Embryonic facial prominence (tissue), 1 donor: ENCODE data around the gene KIF3B.
"Not testable (repeated sequence)": the region's sequence is repeated elsewhere in the genome, so short reads cannot be mapped to it uniquely, and the experiment has no call there.

Source experiments
- DNase-seq: peaks from one replicate; pipeline ENCODE4 v3.0.0-alpha.2; 2016; ENCODE audit errors: extremely low spot score

Gene KIF3B

GRCh38 chr20:32330555-32330897 is 53.1 kb downstream of the KIF3B start:
- DNase-seq = no peak

GRCh38 chr20:32332614-32333013 is 55.2 kb downstream of the KIF3B start:
- DNase-seq = no peak

- no peak for DNase-seq
Observed at GRCh38 chr20:32333181-32333987, 55.9 kb downstream of the KIF3B start.

GRCh38 chr20:32333988-32334885 is 56.8 kb downstream of the KIF3B start:
- no peak for DNase-seq

- DNase-seq = no peak
Observed at GRCh38 chr20:32336918-32337347, 59.5 kb downstream of the KIF3B start.

GRCh38 chr20:32337937-32338661 is 60.6 kb downstream of the KIF3B start:
- DNase-seq = no peak

GRCh38 chr20:32338665-32339064 is 61.2 kb downstream of the KIF3B start:
- DNase-seq = no peak

GRCh38 chr20:32339116-32339515 is 61.7 kb downstream of the KIF3B start:
- DNase-seq = no peak

GRCh38 chr20:32341053-32341452 is 63.6 kb downstream of the KIF3B start:
- not testable (repeated sequence) for DNase-seq

- DNase-seq = no peak
Observed at GRCh38 chr20:32343439-32343838, 66.0 kb downstream of the KIF3B start.

GRCh38 chr20:32344835-32345506 is 67.5 kb downstream of the KIF3B start:
- DNase-seq = no peak

- DNase-seq = no peak
Observed at GRCh38 chr20:32348207-32348606, 70.8 kb downstream of the KIF3B start.

- no peak for DNase-seq
Observed at GRCh38 chr20:32350421-32350820, 73.0 kb downstream of the KIF3B start.

- no peak for DNase-seq
Observed at GRCh38 chr20:32352121-32352720, 74.8 kb downstream of the KIF3B start.

GRCh38 chr20:32353848-32354496 is 76.5 kb downstream of the KIF3B start:
- DNase-seq = no peak

GRCh38 chr20:32354592-32355416 is 77.4 kb downstream of the KIF3B start:
- DNase-seq = no peak

- no peak for DNase-seq
Observed at GRCh38 chr20:32355417-32355841, 78.0 kb downstream of the KIF3B start.

GRCh38 chr20:32355907-32356621 is 78.6 kb downstream of the KIF3B start:
- not testable (repeated sequence) for DNase-seq
